Thoracic aorta (tissue), 2 donors: Measurements from ENCODE around the gene KCNK2. TPM values are rescaled to one million over a fixed set of nuclear protein-coding genes. Genes with fewer than 3 reads are reported as not detected.

Experiments
- ATAC-seq: fragments of 150-250 bp; one replicate; pipeline ENCODE4 v1.8.0; 2017; ENCODE audit warnings: low read depth; ENCODE audit not compliant: insufficient number of reproducible peaks, low FRiP score
- DNase-seq: peaks from one replicate; pipeline ENCODE4 v3.0.0-alpha.2; 2020; ENCODE audit warnings: low spot score
- H3K27ac ChIP-seq, 2 donors: fragments of 200-600 bp; sonication (generic); 1 replicate in 1 of 2; 2 replicates in 1 of 2; pipeline ENCODE4 v1.5.1; 2016; ENCODE audit warnings: mild to moderate bottlenecking in 2 of 2, moderate library complexity in 2 of 2
- H3K27me3 ChIP-seq: fragments of 200-600 bp; sonication (generic); replicated peaks from 2 replicates; pipeline ENCODE4 v1.6.0; 2016; ENCODE audit warnings: mild to moderate bottlenecking; ENCODE audit not compliant: insufficient read depth
- H3K36me3 ChIP-seq: fragments of 200-600 bp; sonication (generic); one replicate; pipeline ENCODE4 v1.5.1; 2016
- H3K4me1 ChIP-seq, 2 donors: fragments of 200-600 bp; sonication (generic); 1 replicate in 1 of 2; 2 replicates in 1 of 2; pipeline versions ENCODE4 v1.5.1 to v1.6.0; 2016; ENCODE audit warnings: low read depth in 2 of 2, mild to moderate bottlenecking in 1 of 2; ENCODE audit not compliant: control insufficient read depth in 1 of 2
- H3K4me3 ChIP-seq: fragments of 200-600 bp; sonication (generic); 2 replicates; pipeline ENCODE4 v1.5.1; 2016; ENCODE audit warnings: mild to moderate bottlenecking
- H3K9me3 ChIP-seq: fragments of 200-600 bp; sonication (generic); 2 replicates; pipeline ENCODE4 v1.5.1; 2016
- total RNA-seq, 2 donors: library from RNA; depleted of rRNA; stranded (reverse); fragments of >200 nt; gene quantifications; one replicate each; pipeline versions ENCODE4 v1.1.0 to v1.2.3, GENCODE V29; 2016
- TF ChIP-seq, protein P1 (sequence below): fragments of 200-600 bp; sonication (generic); IDR thresholded peaks from one replicate; pipeline ENCODE4 v1.5.1; 2019; ENCODE audit warnings: antibody characterized with exemption

The KCNK2 gene
- total RNA-seq, 2 donors from 2014 or later: 0.28 to 1.8 TPM

DNA sequence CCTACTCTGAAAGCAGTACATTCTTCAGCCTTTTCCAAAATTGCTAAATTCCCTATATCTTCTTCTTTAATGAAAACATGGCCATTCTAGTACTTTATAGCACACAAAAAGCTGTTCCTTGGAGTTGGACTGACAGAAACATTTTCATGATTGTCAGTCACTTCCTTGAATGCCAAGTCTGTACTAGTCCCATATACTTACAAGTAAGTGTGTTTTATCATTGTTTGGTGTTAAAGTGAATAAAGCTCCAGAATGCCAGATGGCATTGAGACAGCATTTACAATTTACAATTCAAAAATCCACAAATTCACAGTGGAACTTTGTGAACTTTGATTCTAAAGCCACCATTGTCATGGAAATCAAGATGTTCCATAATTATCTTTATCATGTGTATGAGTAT lies 36.5 kb downstream of the KCNK2 start:
- no peaks in the 10 kb centered on the region for H3K9me3 ChIP-seq
- H3K27ac ChIP-seq: no peak overlapping the region
- no peaks in the 10 kb centered on the region for H3K27me3 ChIP-seq
- no peak for ATAC-seq
- TF ChIP-seq, protein P1, sequence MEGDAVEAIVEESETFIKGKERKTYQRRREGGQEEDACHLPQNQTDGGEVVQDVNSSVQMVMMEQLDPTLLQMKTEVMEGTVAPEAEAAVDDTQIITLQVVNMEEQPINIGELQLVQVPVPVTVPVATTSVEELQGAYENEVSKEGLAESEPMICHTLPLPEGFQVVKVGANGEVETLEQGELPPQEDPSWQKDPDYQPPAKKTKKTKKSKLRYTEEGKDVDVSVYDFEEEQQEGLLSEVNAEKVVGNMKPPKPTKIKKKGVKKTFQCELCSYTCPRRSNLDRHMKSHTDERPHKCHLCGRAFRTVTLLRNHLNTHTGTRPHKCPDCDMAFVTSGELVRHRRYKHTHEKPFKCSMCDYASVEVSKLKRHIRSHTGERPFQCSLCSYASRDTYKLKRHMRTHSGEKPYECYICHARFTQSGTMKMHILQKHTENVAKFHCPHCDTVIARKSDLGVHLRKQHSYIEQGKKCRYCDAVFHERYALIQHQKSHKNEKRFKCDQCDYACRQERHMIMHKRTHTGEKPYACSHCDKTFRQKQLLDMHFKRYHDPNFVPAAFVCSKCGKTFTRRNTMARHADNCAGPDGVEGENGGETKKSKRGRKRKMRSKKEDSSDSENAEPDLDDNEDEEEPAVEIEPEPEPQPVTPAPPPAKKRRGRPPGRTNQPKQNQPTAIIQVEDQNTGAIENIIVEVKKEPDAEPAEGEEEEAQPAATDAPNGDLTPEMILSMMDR: no peak
- peaks cover 0 to 4% of the 10 kb centered on the region in 2 donors for H3K4me1 ChIP-seq
- H3K36me3 ChIP-seq: no peaks in the 10 kb centered on the region
- no peak for DNase-seq
- no peak overlapping the region for H3K4me3 ChIP-seq

DNA sequence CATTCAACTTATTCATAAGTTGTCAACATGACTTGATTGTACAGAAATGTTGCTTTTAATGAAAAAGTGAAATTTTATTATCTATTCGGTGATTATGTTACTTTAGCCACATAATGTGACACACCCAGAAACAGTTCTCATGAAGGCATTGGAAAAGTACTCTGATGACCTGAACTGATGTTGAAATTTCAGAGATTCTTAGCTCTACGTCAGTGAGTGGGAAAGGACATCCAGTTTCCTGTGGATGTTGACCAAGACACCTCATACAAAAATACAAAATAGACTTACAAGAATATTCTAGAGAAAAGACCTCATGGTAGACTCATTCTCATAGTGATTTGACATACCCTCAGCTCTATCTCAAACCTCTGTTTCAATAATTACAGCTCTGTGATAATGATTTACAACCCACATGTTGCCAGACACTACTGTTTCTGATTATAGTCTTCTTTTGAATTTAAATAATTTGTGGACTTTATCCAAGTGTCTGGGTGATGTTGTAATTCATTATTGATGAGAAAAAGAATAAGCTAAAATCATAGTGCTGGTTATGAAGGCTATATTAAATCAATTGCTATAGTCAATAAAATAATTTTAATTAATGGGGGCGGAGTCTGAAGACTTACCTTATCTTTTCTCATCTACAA lies 37.3 kb downstream of the KCNK2 start:
- Histone ChIP-seq H3K9me3 (no peaks in the 10 kb centered on the region), H3K27me3 (no peaks in the 10 kb centered on the region), H3K4me1 (no peaks in the 10 kb centered on the region), H3K27ac (no peak overlapping the region), H3K4me3 (no peak overlapping the region), H3K36me3 (no peaks in the 10 kb centered on the region)
- ATAC-seq (no peak), DNase-seq (no peak)
- TF ChIP-seq, protein P1: no peak

DNA sequence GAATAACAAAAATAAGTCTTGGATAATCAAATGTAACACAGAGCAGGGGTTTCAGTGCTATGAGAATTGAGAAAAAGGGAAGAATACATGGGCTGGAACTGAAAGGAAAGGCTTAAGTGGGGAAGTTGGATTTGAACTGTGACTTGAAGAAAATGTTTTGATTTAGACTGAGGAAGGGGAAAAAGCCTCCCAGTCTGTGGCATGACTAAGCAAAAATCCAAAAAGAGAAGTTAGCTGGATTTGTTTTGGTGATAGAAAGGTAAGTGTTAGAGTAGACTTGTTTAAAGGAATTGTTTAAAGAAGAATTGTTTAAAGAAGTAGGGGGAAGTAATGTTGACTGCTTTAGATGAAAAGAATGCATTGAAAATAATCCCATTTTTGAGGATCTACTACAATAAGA lies 46.0 kb downstream of the KCNK2 start:
- no peak overlapping the region for H3K4me3 ChIP-seq
- TF ChIP-seq, protein P1: no peak
- no peak overlapping the region for H3K27ac ChIP-seq
- H3K4me1 ChIP-seq: no peaks in the 10 kb centered on the region
- DNase-seq (no peak), ATAC-seq (no peak)
- no peaks in the 10 kb centered on the region for H3K9me3 ChIP-seq
- H3K36me3 ChIP-seq: no peaks in the 10 kb centered on the region
- H3K27me3 ChIP-seq: no peaks in the 10 kb centered on the region

DNA sequence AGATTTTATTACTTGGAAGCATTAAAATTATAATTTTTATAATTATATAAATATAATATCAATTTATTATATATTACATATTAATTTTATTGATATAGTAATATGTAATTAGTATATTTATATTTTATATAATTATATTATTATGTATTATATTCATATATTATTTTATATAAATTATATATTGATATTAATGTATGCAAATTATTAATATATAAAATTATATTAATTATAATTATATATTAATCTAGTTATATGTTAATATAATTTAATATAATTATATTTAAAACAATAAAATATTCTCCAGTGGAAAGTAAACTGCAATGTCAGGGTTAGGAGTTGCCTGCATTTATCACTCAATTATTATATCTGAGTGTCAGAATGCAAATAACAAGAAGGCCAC lies 48.8 kb downstream of the KCNK2 start:
- no peak overlapping the region for H3K27ac ChIP-seq
- TF ChIP-seq, protein P1: no peak

DNA sequence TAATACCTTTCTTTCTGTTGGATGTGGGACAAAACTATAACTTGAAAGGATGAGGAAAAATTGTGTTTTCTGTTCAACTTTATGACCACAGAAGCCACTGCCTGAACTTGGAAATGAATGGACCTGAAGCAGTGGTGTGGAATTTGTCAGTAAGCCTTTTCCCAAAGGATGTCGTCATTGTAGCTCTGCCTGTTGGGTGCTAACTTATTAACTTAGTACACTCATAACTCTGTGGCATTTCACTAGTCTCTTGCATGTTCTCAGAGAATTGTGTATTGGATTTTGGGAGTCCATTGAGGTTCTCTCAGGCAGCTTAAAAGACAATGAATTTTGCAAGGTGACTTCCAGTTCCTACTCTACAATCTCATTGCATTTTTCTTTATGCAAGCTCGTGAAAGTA lies 49.6 kb downstream of the KCNK2 start:
- H3K9me3 ChIP-seq: no peaks in the 10 kb centered on the region

More for the DNA sequence above, 48.8 kb downstream of the KCNK2 start:
- no peaks in the 10 kb centered on the region for H3K27me3 ChIP-seq
- no peak overlapping the region for H3K4me3 ChIP-seq
- DNase-seq (no peak), ATAC-seq (no peak)
- H3K4me1 ChIP-seq: no peaks in the 10 kb centered on the region
- no peaks in the 10 kb centered on the region for H3K9me3 ChIP-seq
- H3K36me3 ChIP-seq: no peaks in the 10 kb centered on the region

More for the DNA sequence above, 49.6 kb downstream of the KCNK2 start:
- no peaks in the 10 kb centered on the region for H3K27me3 ChIP-seq
- no peak for DNase-seq
- H3K36me3 ChIP-seq: no peaks in the 10 kb centered on the region
- H3K4me3 ChIP-seq: no peak overlapping the region
- TF ChIP-seq, protein P1: no peak
- ATAC-seq: no peak
- H3K4me1 ChIP-seq: no peaks in the 10 kb centered on the region
- no peak overlapping the region for H3K27ac ChIP-seq
